NCI-H1417 treated with DMSO at 0.1 percent for 48 hours (cell line): ENCODE data around the gene DLK1.
A peak's percentile ranks its signal among the peaks of the same experiment; 100 is the strongest.

Experiments
- DNase-seq: peaks from one replicate; lab custom pipeline; 2025; lab: John Stamatoyannopoulos, UW

DLK1 gene

DNA sequence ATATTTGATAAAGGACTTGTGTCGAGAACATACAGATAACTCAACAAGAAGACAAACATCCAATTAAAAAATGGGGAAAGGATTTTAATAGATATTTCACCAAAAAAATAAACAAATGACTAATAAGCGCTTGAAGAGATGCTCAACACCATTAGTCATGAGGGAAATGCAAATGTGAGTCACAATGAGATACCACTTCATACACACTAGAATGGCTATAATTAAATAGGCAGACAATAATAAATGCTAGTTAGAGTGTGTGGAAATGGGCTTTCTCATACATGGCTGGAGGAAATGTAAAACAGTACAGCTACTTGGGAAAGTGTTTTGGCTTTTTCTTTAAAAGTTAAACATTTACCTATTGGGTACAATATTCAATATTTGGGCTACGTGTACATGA lies 34.8 kb downstream of the DLK1 start:
- DNase-seq: peak; percentile 13

DNA sequence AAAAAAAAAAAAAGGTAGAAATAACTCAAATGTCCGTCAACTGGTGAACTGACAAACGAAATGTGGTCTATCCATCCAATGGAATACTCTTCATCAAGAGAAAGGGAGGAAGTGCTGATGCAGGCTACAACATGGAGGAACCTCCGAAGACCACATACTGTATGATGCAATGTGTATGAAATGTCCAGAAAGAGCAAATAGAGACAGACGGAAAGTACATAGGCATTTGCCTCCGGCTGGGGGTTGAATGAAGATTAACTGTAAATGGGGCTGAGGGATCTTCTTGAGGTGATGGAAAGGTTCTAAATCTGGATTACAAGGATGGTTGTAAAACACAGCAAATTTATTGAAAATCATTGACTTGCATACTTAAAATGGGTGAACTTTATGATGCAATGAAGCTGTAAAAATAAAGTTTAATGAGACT lies 35.4 kb downstream of the DLK1 start:
- no peak for DNase-seq

DNA sequence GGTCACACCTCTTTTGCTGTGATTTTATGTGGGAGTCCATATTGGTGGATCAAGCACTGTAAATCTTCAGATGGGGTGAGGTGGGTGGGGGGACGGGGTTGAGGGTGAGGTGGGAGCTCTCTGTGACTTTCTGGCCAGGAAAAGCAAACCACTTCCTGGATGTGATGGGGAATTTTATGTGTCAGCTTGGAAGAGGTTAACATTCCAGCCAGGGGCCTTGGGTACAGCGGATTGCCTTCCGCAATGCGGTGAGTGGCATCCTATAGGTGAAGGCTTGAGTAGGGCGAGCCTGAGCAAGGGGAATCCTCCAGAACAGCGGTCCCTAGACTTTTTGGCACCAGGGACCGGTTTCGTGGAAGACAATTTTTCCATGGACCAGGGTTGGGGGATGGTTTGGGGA lies 36.2 kb downstream of the DLK1 start:
- DNase-seq: no peak

DNA sequence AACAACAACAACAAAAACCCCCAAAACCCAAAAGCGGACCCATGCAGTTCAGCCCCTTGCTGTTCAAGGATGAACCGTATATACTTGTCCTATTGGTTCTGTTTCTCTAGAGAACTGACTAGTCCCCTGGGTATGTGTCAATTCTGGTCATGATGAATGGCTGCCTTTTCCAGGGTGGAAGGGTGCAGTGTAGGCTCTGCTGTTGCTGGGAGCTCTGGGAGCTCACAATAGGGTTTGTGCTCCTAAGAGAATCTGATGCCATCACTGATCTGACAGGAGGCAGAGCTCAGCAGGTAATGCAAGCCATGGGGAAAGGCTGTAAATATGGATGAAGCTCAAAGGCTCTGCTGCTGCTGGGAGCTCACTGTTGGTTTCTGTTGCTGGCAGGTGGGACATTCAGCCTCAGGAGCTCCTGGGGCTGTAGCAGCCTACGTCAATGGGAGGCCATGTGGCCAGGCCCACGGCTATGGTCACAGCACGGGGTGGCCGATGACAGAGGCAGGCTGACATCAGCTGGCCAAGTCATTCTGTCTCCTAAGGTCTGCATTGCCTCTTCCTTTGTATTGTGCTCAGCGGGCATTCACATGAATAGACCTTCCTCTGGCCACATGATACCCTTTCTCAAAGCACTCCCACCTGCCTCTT lies 37.9 kb downstream of the DLK1 start:
- DNase-seq: no peak

DNA sequence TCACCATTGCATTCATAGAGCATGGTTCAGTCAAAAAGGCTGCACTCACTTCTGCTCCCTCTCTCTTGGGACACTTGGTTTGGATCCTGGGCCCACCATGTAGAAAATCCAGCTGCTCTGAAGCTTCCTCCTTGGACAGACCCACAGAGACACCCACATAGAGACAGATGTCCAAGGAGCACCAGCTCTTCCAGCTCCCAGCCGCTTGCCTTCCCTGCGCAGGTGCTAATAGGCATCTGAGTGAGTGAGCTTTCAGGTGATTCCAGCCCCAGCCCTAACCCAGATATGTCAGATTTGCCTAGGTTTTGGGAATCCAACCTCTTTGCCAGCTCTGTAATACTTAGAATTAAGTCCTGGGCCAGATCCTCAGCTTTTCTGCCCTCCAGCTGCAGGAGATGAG lies 38.6 kb downstream of the DLK1 start:
- DNase-seq: no peak

DNA sequence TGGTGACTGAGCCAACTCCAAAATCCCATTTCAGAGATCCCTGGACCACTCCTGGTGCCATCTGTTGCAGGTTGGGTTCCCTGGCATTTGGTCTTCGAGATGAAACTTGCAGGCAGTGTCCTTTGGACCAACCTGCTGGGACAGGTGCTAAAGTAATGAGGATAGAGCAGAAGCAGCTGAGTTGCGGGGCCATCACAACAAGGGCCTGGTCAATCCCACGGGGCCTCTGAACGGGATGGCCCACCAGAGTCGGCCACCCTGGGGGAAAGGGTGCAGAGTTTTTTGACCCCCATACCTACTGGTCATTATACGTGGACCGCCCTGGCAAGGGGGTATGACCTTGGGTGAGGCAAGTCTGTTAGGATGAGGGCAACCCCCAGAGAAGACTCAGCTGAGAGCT lies 39.3 kb downstream of the DLK1 start:
- no peak for DNase-seq

DNA sequence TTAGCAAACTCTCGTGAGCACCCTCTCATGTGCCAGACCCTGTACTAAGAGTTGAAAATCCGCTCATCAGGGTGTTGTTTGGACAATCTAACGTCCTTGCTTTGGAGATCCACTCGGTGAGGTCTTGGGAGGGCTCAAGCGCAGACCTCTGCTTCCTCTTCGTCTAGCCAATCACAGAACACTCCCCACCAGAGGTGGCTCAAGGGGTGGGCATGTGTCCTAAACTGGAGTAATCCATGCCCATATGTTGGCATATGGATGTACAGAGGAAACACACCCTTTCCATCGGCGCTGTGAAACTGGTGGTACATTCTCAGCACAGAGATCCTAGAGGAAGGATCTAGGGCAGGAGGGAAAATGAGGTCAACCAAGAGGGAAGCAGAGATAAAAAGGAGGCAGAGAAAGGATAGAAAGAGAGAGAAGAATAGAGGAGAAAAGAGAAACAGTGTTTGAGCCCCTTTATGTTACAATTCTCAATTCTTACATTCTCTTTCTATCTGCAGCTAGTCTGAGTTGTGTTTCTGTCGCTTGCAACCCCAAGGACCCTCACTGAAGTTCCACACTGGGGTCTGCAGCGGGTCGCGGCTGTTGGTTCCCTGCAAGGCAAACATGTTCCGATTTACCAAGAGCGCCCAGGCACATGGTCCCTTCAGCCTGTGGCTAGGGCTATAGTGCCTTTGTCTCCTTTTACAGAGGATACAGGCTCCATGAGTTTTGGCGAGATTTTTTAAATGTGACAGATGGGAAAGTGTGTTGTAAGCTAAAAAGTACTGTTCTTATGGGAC lies 40.5 kb downstream of the DLK1 start:
- DNase-seq: no peak

DNA sequence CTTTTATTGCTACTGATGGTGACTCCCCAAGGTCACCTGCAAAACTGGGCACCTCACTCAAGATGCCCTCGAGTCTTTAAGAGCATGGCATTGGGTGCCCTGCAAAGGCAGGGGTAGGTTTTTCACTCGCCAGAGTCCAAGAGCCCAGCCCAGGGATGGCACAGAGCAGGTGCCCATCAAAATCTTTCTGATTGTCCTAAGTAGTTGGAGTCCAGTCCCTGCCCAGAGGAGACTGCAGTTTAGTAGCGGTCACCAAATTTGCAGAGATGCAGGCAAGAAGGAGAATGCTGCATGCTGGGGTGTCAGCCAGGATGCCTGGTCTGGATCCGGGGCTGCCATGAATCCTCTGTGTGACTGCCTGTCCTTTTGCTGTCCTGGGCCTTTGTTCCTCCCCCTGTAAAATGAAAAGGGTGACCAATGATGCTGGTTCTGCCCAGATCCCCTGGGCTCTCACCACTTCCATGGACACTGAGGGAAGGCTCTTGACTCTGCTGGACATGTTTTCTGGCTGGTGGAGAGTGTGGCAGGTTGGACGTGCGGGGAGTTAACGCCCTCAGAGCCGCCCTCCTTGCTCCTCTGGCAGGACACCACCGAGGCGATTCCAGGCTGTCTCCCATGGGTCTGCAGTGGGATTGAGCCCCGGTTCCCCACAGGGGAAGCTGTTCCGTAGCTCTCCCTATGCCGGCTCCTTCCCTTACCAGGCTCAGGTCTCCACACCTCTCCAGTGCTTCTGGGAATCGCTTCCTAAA lies 41.3 kb downstream of the DLK1 start:
- no peak for DNase-seq

DNA sequence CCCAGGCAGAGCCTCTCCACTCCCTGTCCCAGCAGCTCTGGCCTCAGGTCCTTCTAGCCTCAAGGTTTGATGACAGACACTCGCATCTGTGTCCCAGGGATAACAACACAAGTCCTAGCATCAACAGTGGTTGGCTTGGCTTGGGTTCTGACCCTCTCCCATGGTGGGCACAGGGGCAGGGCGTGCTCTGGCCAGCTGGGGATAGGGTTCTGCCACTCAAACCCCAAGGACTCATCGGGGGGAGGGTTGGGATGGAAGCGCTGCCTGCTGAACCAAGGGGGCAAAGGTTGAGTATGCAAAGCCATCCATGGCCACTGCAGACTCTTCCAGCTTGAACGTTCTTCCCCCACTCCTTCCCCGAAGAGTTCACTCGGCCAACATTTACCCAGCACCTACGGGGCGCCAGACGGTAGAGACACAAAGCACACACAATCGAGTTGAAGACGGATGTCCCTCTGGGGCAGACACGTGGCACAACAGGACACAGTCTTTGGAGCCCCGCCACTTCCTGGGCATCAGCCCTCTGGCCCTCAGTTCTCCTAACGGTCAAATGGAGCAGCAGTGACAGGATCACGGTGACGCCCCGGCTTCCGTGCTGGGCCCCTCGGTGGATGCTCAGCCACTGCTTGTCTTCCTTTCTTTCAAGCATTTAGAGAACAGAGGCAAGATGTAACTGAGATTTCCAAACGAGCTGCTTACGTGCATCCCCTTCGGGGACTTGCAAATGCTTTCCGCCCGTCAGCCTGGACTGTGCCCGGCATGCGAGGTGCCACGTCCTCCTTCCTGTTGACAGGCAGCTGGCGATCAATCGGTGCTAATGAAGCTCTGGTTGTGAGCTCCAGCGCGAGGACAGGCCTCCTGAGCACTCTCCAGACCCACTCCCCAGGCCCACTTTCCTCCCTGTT lies 42.6 kb downstream of the DLK1 start:
- DNase-seq: no peak

DNA sequence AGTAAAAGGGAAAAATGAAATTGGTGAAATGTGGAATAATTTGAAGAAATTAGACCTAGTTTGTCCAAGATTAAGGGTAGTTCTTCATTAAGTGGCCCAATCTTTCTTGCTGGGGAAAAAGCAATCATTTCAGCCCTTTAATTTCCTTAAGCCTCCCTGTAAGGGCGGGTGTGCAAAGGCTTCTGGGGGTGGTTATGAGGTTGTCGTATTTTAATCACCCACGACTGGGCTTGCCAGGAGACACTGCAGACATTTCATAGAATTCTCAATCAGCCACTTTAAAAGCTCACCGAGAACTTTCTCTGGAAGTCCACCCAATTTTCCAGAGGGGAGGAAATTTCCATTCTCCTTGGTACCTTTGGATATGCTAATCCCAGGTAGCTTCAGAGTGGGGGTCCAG lies 43.4 kb downstream of the DLK1 start:
- no peak for DNase-seq

DNA sequence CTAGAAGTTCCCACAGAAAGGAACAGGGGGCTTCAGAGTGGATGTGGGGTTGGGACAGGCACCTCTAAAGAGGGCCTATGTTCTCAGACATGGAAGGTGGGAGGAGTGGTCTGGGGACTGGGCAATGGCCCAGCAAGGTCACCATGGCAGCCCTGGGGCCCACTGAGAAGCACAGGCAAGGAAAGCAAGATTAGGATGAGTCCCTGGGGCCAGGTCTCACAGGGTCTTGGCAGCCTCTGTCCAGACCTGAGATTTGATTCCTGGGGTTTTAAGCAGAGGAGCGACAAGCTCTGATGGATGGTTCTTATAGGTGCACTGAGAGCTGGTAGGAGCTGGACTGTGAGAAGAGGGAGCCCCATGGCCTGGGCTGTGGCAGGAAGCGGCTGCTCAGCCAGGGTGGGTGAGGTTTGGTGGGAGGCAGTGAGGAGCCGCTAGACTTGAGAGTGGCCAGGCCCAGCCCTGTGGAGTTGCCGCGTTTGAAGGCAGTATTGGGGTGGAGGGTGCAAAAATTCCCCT lies 44.0 kb downstream of the DLK1 start:
- no peak for DNase-seq

DNA sequence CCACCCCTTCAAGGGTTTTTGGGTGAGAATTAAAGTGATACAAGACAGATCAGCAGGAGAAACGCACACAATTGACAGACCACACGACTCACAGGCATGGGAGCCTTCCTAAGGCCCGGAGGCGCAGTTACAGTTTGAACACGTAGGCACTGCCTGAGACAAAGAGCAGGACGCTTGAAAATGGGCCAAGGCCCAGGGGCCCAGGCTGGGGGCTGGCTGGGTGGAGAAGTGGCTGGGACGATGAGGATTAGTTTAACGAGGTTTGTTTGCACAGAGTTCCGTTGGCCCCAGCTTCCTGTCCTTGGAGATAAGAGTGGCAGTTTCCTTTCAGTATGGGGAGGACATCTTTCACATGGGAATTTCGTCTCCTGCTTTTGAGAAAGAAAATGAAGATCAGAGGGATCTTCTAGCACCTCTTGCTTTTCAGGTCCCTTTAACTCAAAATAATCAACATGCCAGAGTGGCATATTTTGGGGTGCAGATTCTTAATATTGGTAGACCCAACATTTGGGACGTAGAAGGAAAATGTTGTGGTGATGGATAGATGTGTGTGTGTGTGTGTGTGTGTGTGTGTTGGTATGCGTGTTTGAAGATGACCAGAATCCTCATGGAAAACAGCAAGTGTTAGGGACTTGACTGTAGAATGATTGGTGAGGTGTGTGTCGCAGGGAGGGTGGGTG lies 44.6 kb downstream of the DLK1 start:
- DNase-seq: no peak

DNA sequence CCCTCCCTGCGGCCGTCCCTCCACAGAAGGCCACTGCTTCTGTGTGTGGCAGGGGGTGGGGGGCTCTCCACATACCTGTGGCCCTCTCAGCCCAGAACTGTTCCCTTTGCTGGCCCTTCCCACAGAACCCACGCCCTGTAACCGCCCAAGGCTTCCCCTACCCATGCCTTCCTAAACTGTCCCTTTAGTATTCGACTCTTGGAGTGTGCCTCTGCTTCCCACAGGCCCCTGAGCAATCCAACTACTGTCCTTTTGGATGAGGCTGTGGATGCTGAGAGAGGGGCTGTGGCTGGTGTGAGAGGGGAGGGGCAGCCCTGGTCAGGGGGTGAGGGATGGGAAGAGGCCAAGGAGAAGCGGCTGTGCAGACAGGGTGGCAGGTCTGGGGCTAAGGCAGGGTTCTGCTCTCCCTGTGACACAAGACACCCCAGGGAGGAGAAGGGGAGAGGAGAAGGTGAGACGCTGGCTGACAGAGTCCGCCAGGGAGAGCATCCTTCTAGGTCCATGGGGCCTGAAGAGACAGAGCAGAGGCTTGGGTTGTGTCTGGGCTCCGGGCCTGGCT lies 46.0 kb downstream of the DLK1 start:
- no peak for DNase-seq

DNA sequence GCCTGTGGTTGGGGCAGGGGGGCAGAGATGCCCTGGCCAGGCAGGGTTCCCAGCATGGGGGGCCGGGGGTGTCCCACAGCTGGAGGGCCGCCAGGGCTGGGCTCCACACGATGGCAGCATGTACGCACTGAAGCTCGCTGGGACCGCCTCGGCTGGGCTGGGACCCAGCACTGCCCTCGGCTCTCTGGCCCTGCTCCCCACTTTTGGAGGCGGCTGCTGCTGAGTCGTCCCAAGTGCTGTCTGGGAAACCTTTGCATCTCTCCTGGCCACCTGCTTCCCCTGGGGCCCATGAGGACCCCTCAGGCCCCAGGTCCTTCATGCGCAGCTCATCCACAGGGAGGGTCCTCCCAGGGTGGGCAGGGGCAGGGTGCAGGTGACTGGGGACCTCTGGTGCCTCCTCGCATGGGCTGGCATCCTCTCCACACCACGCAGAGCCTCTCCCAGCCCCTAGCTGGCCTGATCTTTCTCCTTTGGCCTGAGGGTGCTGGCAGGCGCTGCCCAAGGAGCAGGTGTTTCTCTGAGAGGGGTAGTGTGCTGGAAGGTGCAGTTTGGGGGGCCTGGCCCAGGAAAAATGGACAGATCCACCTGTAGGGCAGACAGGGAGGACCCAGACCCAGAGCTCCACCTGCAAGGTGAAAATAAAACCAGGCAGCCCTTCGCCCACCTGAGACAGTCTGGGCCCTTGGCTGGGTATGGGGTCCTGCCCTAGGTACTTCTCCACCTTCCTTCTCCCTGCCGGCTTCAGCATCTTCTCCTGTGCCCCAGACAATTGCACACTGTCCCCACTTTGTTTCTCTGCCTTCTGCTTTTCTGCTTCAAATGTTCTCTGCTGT lies 46.9 kb downstream of the DLK1 start:
- DNase-seq: no peak

DNA sequence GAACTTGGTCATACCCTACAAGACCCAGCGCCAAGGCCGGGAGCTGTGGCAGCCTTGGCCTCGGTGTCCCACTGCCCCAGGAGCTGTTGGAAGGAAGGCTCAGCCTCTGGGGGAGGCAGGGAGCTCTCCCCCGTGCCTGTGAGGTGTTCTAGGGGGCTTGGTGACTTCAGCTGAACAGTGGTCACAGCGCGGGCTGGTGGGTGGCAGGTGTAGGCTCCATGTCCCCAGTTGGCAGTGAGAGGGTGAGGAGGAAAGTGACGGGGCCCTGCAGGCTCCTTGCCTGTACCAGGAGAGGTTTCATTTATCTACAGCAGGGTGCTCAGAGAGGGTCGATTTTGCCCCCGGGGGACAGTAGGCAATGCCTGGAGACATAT lies 47.5 kb downstream of the DLK1 start:
- DNase-seq: no peak

DNA sequence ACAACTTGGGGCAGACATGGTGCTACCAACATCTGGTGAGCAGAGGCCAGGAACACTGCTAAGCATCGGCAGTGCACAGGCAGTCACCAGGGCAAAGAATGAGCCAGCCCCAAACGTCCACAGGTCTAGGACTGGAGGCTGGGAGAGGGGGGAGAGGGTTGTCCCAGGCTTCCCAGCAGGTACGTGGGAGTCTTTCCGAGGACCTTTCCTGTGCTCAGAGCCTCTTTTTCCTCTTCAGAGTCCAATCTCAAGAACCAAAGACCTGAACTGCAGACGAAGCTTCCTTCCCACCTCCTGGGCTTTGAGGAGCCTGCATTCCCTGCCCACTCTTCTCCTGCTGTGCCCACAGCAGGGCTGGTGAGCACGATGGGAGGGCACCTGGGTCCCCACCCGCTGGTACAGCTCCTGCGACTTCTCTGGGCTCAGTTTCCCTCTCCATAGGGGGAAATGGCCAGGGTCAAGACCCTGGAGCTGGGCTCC lies 48.7 kb downstream of the DLK1 start:
- no peak for DNase-seq

DNA sequence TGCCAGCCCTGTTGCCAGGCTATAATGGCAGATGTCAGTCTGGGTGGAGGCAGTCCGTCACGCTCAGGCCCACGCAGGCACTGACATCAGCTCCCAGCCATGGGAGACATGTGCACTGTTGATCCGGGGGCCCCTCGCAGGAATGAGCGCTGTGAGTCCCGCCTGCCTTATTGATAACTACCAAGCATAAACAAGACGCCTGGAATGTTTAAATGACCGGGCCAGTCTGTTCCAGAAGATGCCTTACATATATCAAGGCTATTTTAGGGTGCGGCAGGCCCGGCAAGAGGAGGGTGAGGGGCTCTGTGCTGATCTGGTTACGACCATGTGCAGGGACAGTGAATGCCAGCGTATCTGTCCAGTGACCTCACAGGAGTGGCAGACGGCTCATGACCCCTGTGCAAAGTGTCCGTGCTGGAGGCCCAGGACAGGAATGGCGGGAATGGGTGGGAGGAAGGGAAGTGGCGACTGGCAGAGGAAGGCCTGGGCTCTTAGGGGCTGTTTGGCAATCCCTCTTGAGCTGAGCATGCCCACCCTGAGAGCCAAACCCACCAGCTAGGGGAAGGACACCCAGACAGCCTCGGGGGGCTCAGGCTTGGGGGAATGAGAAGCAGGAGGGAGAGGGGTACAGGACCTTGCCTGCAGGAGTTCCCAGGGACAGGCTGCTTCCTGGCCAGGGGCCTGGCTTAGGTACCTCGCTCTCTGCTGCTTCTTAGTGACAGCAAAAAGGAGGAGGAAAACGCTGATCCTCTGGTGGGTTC lies 49.3 kb downstream of the DLK1 start:
- DNase-seq: no peak

DNA sequence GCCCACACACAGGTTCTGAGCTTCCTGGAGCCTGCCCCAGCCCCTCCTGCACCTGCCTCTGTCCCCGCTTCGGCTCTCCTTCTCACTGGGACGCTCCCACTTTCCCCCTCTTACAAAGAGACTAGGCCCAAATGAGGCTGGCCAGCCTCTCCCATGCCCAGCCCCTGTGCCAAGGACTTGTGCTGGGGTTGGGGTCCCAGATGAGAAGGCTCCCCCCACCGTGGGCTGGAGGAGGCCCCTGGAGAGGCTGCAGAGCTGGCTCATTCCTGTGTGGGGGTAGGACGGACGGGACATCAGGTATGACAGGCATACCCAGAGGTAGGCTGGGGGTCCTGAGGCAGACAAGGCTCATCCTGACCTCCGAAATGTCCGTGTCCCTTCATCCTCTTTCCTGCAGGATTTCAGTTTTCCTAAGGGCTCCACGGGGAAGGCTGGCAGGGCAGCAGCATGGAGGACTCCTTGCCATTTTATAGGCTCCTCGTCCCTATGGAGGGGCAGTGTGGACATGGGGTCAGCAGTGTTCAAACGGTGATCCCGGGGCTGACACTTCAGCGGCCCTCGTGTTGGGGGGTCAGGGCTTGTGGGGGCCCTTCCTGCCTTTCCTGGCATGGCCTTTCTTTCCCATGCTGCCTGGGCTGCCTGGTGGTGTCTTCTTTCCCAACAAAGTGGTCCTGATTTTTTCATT lies 50.1 kb downstream of the DLK1 start:
- no peak for DNase-seq
